Measurements from ENCODE around the gene SETBP1.

DNA sequence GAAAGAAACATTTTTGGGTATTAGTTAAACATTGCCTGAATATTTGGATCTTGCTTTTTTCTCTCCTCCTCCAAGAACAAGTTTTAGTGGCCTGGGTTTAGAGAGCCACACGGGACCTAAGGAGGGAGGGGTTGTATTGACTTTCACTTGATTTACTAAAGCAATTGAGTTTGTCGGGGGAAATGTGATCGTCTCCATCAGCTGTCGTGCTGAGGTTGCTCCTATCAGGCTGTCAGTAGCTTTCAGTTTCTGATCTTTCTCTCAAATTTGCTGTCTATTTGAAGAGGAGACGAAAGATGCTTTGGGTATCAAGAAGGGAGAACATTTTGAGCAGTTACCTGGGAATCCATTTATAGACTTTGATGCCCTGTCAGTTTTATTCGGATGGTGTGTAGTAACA is 106.0 kb downstream of the SETBP1 start:
- TF ChIP-seq, protein P1, sequence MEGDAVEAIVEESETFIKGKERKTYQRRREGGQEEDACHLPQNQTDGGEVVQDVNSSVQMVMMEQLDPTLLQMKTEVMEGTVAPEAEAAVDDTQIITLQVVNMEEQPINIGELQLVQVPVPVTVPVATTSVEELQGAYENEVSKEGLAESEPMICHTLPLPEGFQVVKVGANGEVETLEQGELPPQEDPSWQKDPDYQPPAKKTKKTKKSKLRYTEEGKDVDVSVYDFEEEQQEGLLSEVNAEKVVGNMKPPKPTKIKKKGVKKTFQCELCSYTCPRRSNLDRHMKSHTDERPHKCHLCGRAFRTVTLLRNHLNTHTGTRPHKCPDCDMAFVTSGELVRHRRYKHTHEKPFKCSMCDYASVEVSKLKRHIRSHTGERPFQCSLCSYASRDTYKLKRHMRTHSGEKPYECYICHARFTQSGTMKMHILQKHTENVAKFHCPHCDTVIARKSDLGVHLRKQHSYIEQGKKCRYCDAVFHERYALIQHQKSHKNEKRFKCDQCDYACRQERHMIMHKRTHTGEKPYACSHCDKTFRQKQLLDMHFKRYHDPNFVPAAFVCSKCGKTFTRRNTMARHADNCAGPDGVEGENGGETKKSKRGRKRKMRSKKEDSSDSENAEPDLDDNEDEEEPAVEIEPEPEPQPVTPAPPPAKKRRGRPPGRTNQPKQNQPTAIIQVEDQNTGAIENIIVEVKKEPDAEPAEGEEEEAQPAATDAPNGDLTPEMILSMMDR (conservative IDR thresholded peaks at IDR 0.05 in 1 of 2, IDR thresholded peaks at IDR 0.05 in 1 of 2; ENCODE audit: extremely low read depth in 1 of 2, insufficient read depth in 1 of 2, low read depth in 1 of 2, low read length in 2 of 2), result no peak
- TF ChIP-seq EZH2 (IDR thresholded peaks at IDR 0.05; ENCODE audit: borderline replicate concordance, low read length), result no peak
